ENCODE data around the gene OR10A4.
A peak's percentile ranks its signal among the peaks of the same experiment; 100 is the strongest.
"Not testable (repeated sequence)": the region's sequence is repeated elsewhere in the genome, so short reads cannot be mapped to it uniquely, and the experiment has no call there.

OR10A4 gene

GRCh38 chr11:6900327-6900999, 24.0 kb downstream of the OR10A4 start:
- Histone ChIP-seq H3K4me3 (ENCODE audit: low read depth, low read length) (no peak overlapping the region), H3K36me3 (replicated peaks) (no peaks in the 10 kb centered on the region), H3K27me3 (replicated peaks) (no peaks in the 10 kb centered on the region), H3K27ac (no peak overlapping the region)
- in situ Hi-C loops (cut with HindIII; ENCODE audit: low pct_ligation_motif_present, low sequenced_read_pairs) = no loop called here
- TF ChIP-seq, protein P1, sequence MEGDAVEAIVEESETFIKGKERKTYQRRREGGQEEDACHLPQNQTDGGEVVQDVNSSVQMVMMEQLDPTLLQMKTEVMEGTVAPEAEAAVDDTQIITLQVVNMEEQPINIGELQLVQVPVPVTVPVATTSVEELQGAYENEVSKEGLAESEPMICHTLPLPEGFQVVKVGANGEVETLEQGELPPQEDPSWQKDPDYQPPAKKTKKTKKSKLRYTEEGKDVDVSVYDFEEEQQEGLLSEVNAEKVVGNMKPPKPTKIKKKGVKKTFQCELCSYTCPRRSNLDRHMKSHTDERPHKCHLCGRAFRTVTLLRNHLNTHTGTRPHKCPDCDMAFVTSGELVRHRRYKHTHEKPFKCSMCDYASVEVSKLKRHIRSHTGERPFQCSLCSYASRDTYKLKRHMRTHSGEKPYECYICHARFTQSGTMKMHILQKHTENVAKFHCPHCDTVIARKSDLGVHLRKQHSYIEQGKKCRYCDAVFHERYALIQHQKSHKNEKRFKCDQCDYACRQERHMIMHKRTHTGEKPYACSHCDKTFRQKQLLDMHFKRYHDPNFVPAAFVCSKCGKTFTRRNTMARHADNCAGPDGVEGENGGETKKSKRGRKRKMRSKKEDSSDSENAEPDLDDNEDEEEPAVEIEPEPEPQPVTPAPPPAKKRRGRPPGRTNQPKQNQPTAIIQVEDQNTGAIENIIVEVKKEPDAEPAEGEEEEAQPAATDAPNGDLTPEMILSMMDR (IDR thresholded peaks at IDR 0.05; ENCODE audit: low read depth, low read length, missing control alignments) = no peak
- no peak for DNase-seq

DNA sequence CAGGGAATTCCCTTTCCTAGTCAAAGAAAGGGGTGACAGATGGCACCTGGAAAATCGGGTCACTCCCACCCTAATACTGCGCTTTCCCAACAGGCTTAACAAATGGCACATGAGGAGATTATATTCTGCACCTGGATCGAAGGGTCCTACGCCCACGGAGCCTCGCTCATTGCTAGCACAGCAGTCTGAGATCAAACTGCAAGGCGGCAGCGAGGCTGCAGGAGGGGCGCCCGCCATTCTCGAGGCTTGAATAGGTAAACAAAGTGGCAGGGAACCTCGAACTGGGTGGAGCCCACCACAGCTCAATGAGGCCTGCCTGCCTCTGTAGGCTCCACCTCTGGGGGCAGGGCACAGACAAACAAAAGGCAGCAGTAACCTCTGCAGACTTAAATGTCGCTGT, 28.4 kb downstream of the OR10A4 start:
- DNase-seq; H3K36me3 ChIP-seq (replicated peaks); in situ Hi-C loops (cut with HindIII; ENCODE audit: low pct_ligation_motif_present, low sequenced_read_pairs); H3K4me3 ChIP-seq (ENCODE audit: low read depth, low read length); H3K27me3 ChIP-seq (replicated peaks); H3K27ac ChIP-seq: not testable (repeated sequence)

GRCh38 chr11:6911378-6911777, 35.0 kb downstream of the OR10A4 start:
- in situ Hi-C loops (cut with HindIII; ENCODE audit: low pct_ligation_motif_present, low sequenced_read_pairs) = no loop called here

GRCh38 chr11:6911948-6912347, 35.5 kb downstream of the OR10A4 start:
- no peaks in the 10 kb centered on the region for H3K27me3 ChIP-seq (replicated peaks)
- no peak overlapping the region for H3K4me3 ChIP-seq (ENCODE audit: low read depth, low read length)
- TF ChIP-seq, protein P1 (IDR thresholded peaks at IDR 0.05; ENCODE audit: low read depth, low read length, missing control alignments) = no peak
- H3K36me3 ChIP-seq (replicated peaks) = no peaks in the 10 kb centered on the region
- no peak overlapping the region for H3K27ac ChIP-seq
- in situ Hi-C loops (cut with HindIII; ENCODE audit: low pct_ligation_motif_present, low sequenced_read_pairs) = no loop called here
- peak; percentile 63 for DNase-seq

More at GRCh38 chr11:6911378-6911777, 35.0 kb downstream of the OR10A4 start:
- Histone ChIP-seq H3K4me3 (ENCODE audit: low read depth, low read length) (no peak overlapping the region), H3K27me3 (replicated peaks) (no peaks in the 10 kb centered on the region), H3K27ac (no peak overlapping the region), H3K36me3 (replicated peaks) (no peaks in the 10 kb centered on the region)
- DNase-seq = no peak
- TF ChIP-seq, protein P1 (IDR thresholded peaks at IDR 0.05; ENCODE audit: low read depth, low read length, missing control alignments) = no peak

- no peaks in the 10 kb centered on the region for H3K36me3 ChIP-seq (replicated peaks)
- in situ Hi-C loops (cut with HindIII; ENCODE audit: low pct_ligation_motif_present, low sequenced_read_pairs) = no loop called here
Observed at GRCh38 chr11:6919698-6920097, 43.3 kb downstream of the OR10A4 start.

GRCh38 chr11:6920702-6921101, 44.3 kb downstream of the OR10A4 start, which contains the start of gene OR2D3:
Gene OR2D3, plus strand, starts transcription at chr11:6921002. Its CDS starts 0 bp downstream, at chr11:6921002.
- Histone ChIP-seq H3K36me3 (replicated peaks) (no peaks in the 10 kb centered on the region), H3K27ac (no peak within 1 kb of the TSS), H3K4me3 (ENCODE audit: low read depth, low read length) (no peak within 1 kb of the TSS), H3K27me3 (replicated peaks) (no peaks in the 10 kb centered on the region)
- in situ Hi-C loops (cut with HindIII; ENCODE audit: low pct_ligation_motif_present, low sequenced_read_pairs) = no loop called here
- DNase-seq = no peak
- TF ChIP-seq, protein P1 (IDR thresholded peaks at IDR 0.05; ENCODE audit: low read depth, low read length, missing control alignments) = no peak

More at GRCh38 chr11:6919698-6920097, 43.3 kb downstream of the OR10A4 start:
- H3K4me3 ChIP-seq (ENCODE audit: low read depth, low read length) = no peak overlapping the region
- H3K27ac ChIP-seq = no peak overlapping the region
- TF ChIP-seq, protein P1 (IDR thresholded peaks at IDR 0.05; ENCODE audit: low read depth, low read length, missing control alignments) = no peak
- no peak for DNase-seq
- H3K27me3 ChIP-seq (replicated peaks) = no peaks in the 10 kb centered on the region
